ENCODE measurements around the gene MB. TPM values are rescaled to one million over a fixed set of nuclear protein-coding genes. Genes with fewer than 3 reads are reported as not detected.
A peak's percentile ranks its signal among the peaks of the same experiment; 100 is the strongest.

Gene MB
- total RNA-seq, 1 experiment from 2014 or later, result 1.5 TPM

DNA sequence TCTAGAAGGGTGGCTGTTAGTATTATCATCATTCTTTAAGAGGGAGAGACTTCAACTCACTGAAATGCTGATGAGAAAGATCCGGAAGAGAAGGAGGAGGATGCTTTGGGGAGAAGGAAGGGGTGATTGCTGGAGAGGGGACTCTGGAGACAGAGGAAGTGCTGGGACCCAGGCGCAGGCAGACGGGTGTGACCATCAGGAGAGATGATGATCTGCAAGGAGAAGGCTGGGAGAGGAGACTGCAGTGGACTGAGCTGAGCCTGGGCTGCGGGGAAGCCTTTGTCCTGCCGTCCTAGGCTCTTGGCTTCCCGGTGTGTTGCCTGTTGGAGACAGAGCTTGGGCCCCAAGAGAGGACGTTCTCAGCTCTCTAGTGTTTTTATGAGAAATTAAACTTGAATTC is 53.9 kb downstream of the MB start:
- RAD21 ChIA-PET (ENCODE audit: low non-redundant PET in 1 of 2, low total read pairs in 2 of 2, uncharacterized antibody in 2 of 2, unreplicated experiment in 2 of 2), result no interaction called here
- intact Hi-C loops (cut with micrococcal nuclease), result no loop called here

More for the DNA sequence above, 53.9 kb downstream of the MB start:
- peak overlapping the region; percentile 89; the same call in 1 of the 2 replicates for H3K27ac ChIP-seq (ENCODE audit: low read depth, low read length)
- DNase-seq (ENCODE audit: low read depth, low spot score) (no peak), ATAC-seq (no peak)
- ChIA-PET CTCF (no interaction called here), POLR2A (no interaction called here)
- no peak overlapping the region for H3K9ac ChIP-seq (ENCODE audit: low read length)
- H3K27me3 ChIP-seq (ENCODE audit: insufficient read depth, low read length), result no peaks in the 10 kb centered on the region
- no peaks in the 10 kb centered on the region for H3K36me3 ChIP-seq (ENCODE audit: control insufficient read depth in 1 of 2, insufficient read depth in 2 of 2, low read length in 2 of 2)
- no peak overlapping the region for H2AFZ ChIP-seq (ENCODE audit: low read depth, low read length, poor library complexity, severe bottlenecking)
- no TSS peak for BruUV-seq (replicated peaks)
- no peak overlapping the region for H3K4me3 ChIP-seq (replicated peaks in 1 of 2; ENCODE audit: low read depth in 1 of 2, low read length in 2 of 2)
- H3K9me3 ChIP-seq (ENCODE audit: control insufficient read depth in 1 of 2, insufficient read depth in 1 of 2, low read depth in 1 of 2, low read length in 2 of 2), result peaks cover 0 to 6% of the 10 kb centered on the region in 2 experiments; a peak in 1 of 4 replicates
- TF ChIP-seq RAD21 (IDR thresholded peaks at IDR 0.05; ENCODE audit: low read depth), result no peak
- no peak for TF ChIP-seq SIN3A (IDR thresholded peaks at IDR 0.05; ENCODE audit: low read depth)
- TF ChIP-seq SRF (IDR thresholded peaks at IDR 0.05; ENCODE audit: low read depth), result no peak
- TF ChIP-seq POLR2AphosphoS5 (IDR thresholded peaks at IDR 0.05; ENCODE audit: low read depth, low read length), result no peak
- TF ChIP-seq CBX3 (IDR thresholded peaks at IDR 0.05; ENCODE audit: low read depth), result no peak
- no peak for TF ChIP-seq EGR1 (IDR thresholded peaks at IDR 0.05; ENCODE audit: low read depth)
- no peak for TF ChIP-seq ZFX (IDR thresholded peaks at IDR 0.05)
- TF ChIP-seq CTCF (IDR thresholded peaks at IDR 0.05 in 2 of 3, conservative IDR thresholded peaks at IDR 0.05 in 1 of 3; ENCODE audit: borderline replicate concordance in 1 of 3, insufficient read depth in 1 of 3, low read depth in 2 of 3, low read length in 2 of 3), result no peak
- TF ChIP-seq ZBTB33 (IDR thresholded peaks at IDR 0.05; ENCODE audit: extremely low read depth, insufficient replicate concordance, low read length), result no peak
- no peak for TF ChIP-seq JUND (IDR thresholded peaks at IDR 0.05)
- no peak for TF ChIP-seq ZNF274 (IDR thresholded peaks at IDR 0.05; ENCODE audit: low read depth, low read length)
- no peak for TF ChIP-seq POLR2A (IDR thresholded peaks at IDR 0.05; ENCODE audit: borderline replicate concordance, extremely low read depth, insufficient read depth, insufficient read length)
- no peak for TF ChIP-seq EZH2phosphoT487 (IDR thresholded peaks at IDR 0.05; ENCODE audit: borderline replicate concordance)
- no peak for TF ChIP-seq FOSL1 (IDR thresholded peaks at IDR 0.05; ENCODE audit: low read depth)
- H4K20me1 ChIP-seq (ENCODE audit: insufficient read depth), result no peaks in the 10 kb centered on the region
- H3K79me2 ChIP-seq (ENCODE audit: insufficient read depth, low read length), result no peaks in the 10 kb centered on the region
- no peaks in the 10 kb centered on the region for H3K9me2 ChIP-seq (ENCODE audit: insufficient read depth)
- peak overlapping the region; percentile 0; the same call in 1 of the 2 replicates for H3K4me2 ChIP-seq (ENCODE audit: low read length)
- H3K4me1 ChIP-seq (ENCODE audit: control insufficient read depth in 1 of 2, insufficient read depth in 2 of 2, low read length in 2 of 2), result peaks cover 27 to 43% of the 10 kb centered on the region in 2 experiments
